Duodenal mucosa (tissue), 2 donors: ENCODE results near the gene KCTD10.
A peak's percentile ranks its signal among the peaks of the same experiment; 100 is the strongest.

ENCODE experiments used
- H3K27ac ChIP-seq: one replicate; pipeline ENCODE4 v1.7.0; 2013; ENCODE audit warnings: low read depth, low read length
- H3K27me3 ChIP-seq, 2 donors: one replicate each; pipeline ENCODE4 v1.7.0; 2013; ENCODE audit warnings: low read length in 2 of 2, control low read depth in 1 of 2; ENCODE audit not compliant: insufficient read depth in 2 of 2, control insufficient read depth in 1 of 2
- H3K36me3 ChIP-seq, 2 donors: one replicate each; pipeline ENCODE4 v1.7.0; 2013; ENCODE audit warnings: low read length in 2 of 2, control low read depth in 1 of 2; ENCODE audit not compliant: insufficient read depth in 2 of 2, control insufficient read depth in 1 of 2
- H3K4me1 ChIP-seq, 2 donors: one replicate each; pipeline ENCODE4 v1.7.0; 2013; ENCODE audit warnings: low read length in 2 of 2, control low read depth in 1 of 2; ENCODE audit not compliant: insufficient read depth in 2 of 2, control insufficient read depth in 1 of 2
- H3K4me3 ChIP-seq, 2 donors: one replicate each; pipeline ENCODE4 v1.7.0; 2013; ENCODE audit warnings: low read length in 2 of 2, low read depth in 1 of 2
- H3K9ac ChIP-seq, 2 donors: one replicate each; pipeline ENCODE4 v1.7.0; 2013; ENCODE audit warnings: low read length in 2 of 2, low read depth in 1 of 2
- H3K9me3 ChIP-seq, 2 donors: one replicate each; pipeline ENCODE4 v1.7.0; 2013; ENCODE audit warnings: low read length in 2 of 2, control low read depth in 1 of 2; ENCODE audit not compliant: control insufficient read depth in 1 of 2

The KCTD10 gene

DNA sequence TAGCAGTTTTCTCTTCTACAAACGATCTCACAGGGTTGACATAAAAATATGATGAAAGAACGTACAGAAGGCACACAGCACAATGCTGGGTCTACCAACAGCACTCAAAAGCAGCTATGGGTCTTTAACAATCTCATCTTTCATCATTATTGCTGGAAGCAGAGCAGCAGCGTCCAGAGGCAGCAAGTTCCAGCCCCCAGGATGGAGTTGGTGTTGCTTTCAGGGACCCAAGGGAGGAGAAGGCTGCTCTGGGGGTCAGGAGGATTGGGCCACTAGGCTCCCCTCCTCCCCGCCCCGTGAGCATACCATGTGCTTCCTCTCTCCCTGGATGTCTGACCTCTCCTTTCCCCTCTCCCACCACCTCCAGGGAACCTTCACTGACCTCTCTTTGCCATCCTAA lies 13.3 kb downstream of the KCTD10 start:
- peaks cover 39 to 45% of the 10 kb centered on the region in 2 donors for H3K4me1 ChIP-seq
- no peak overlapping the region for H3K4me3 ChIP-seq
- no peaks in the 10 kb centered on the region for H3K9me3 ChIP-seq
- no peaks in the 10 kb centered on the region for H3K27me3 ChIP-seq
- peak overlapping the region; percentile 22 to 66 for H3K9ac ChIP-seq
- H3K27ac ChIP-seq, result peak overlapping the region; percentile 91
- peaks cover 7 to 42% of the 10 kb centered on the region in 2 donors for H3K36me3 ChIP-seq

DNA sequence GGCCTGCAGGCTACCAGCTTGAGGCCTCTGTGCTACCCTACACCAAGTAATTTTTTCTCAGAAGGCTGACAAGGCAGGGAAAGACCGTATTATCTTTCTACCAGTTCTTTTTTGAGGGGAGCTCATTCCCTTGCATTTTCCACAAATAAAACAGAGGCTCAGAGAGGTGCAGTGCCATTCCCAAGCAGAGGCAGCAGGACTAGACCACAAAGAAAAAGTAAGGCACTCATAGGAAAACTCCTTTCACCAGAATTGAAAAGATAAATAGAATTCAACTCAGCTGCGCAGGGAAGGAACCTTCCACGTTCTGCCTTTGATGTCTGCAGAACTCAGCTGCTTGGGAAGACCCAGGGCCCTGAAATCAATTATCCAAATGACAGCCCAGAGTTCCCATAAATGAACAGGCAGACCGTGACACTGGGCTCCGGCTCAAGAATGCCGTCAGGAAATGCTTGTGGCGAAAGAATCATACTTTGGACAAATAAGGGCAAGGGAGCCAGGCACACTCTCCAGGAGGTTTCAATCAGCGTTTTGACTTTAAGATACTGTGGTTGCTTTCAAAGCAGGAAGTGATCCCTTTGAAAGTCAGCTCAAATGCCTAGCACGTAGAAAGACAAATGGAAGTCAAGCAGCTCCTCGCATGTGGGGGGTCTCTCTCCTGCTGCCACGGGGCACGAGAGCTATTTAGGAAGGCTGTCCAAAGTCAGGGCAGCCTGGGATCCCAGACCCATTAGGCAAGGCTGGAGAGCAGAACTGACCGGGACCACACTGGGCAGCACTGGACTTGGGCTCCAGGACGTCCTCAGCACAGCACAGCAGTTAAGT lies 14.0 kb downstream of the KCTD10 start:
- Histone ChIP-seq H3K27me3 (no peaks in the 10 kb centered on the region), H3K9ac (peak overlapping the region; percentile 22 to 66), H3K4me3 (no peak overlapping the region), H3K9me3 (no peaks in the 10 kb centered on the region), H3K4me1 (peaks cover 39 to 45% of the 10 kb centered on the region in 2 donors), H3K36me3 (peaks cover 4 to 37% of the 10 kb centered on the region in 2 donors), H3K27ac (peak overlapping the region; percentile 91)

DNA sequence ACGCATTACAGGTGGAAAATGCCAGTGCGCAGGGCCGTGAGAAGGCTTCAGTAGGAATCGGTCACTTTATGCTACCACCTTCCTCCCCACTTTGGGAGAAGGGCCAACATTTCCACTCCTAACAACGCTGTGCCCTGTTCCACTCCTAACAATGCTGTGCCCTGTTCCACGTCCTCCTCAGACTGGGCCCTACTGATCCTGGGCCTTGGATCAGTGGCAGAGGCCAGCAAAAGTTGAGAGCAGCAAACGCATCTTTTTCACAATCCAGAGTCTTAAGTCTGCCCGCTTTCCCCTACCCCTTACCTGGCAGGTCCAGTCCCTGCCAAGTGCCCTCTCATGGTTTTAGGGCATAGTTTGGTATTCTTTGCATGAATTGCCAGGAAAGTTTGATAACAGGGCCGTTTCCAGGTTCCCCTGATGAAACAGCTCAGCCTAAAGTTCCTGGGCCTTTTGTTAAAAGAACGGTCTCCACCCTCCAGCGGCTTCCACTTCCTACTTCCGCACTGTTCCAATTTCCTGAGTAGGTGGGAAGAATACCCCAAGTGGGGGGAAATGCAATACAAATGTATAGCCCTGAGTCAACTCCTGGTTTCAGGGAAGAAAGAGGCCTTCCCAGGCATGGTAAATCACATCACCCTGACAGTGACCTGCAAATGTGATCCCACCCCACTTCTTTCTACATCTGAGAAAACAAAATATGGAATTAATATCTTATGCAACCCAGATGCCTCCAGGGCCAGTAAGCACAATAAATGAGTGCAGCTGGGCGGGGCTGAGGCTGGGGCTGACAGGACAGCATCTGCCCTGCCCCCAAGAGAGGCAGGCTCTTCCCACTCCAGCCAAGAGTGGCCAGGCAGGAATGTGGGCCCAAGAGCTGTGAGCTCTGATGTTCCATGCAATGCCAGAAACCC lies 15.0 kb downstream of the KCTD10 start:
- peaks cover 39 to 45% of the 10 kb centered on the region in 2 donors for H3K4me1 ChIP-seq
- no peaks in the 10 kb centered on the region for H3K27me3 ChIP-seq
- H3K27ac ChIP-seq, result peak overlapping the region; percentile 95
- peaks cover 10 to 37% of the 10 kb centered on the region in 2 donors for H3K36me3 ChIP-seq
- H3K9me3 ChIP-seq, result no peaks in the 10 kb centered on the region
- H3K9ac ChIP-seq, result peak overlapping the region; percentile 12 to 39
- H3K4me3 ChIP-seq, result no peak overlapping the region

DNA sequence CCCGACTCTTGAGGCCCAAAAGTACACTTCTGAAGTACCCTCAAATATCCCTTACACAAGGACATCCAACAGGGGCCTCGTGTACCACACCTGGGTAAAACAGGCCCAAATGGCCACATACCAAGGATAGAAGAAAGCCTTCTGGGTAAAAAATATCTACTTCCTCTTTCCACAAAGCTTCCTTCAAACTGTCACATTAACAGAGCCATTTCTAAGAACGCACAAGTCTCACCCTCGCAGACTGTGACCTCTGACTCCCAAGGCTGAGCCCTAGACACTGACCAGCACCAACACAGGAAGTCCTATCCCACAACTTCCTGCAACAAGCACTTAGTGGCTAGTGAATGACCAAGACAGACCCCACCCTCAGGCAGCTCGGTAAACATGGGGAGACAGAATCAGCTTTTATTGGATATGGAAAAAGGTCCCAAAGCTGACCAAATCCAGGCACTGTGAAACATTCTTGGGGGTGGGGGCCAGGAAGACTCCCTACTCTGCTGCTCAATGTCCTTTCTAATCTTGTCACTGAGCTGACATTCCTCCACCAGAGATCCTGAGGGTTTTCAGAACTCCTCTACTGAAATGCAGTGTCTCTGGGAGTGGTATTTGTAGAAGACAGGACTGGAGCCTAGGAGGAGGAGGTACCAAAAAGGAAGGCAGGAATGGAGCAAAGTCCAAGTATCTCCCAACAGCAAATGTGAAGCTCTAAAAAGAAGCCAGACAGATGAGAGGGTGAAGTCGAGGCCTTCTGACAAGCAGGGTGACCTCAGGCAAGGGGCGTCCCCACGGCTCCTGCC lies 15.9 kb downstream of the KCTD10 start:
- Histone ChIP-seq H3K9me3 (no peaks in the 10 kb centered on the region), H3K27me3 (no peaks in the 10 kb centered on the region), H3K9ac (peak overlapping the region in 1 of 2 donors; percentile 39), H3K36me3 (peaks cover 18 to 37% of the 10 kb centered on the region in 2 donors), H3K4me1 (peaks cover 33 to 40% of the 10 kb centered on the region in 2 donors), H3K4me3 (no peak overlapping the region), H3K27ac (peak overlapping the region; percentile 95)

DNA sequence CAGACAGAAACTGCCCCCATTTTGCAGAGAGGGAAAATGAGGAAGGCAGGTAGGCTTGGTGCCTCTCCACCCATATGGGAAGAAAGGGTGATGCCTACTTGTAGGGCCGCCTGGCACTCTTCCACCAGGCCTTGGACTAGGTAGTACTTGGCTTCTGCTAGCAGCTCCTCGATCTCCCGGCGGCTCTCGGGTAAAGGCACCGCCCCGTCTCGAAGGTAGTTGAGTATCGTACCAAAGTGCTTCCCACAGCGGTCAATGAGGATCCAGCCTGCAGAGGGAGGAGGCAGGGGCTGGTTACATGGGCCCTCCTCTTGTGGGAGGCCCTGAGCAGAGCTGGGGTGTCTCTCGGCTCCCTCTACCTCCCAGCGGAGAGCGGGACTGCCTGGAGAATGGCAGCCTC lies 16.6 kb downstream of the KCTD10 start:
- peak overlapping the region; percentile 95 for H3K27ac ChIP-seq
- H3K4me1 ChIP-seq, result peaks cover 33 to 34% of the 10 kb centered on the region in 2 donors
- H3K9me3 ChIP-seq, result no peaks in the 10 kb centered on the region
- no peaks in the 10 kb centered on the region for H3K27me3 ChIP-seq
- no peak overlapping the region for H3K4me3 ChIP-seq
- peaks cover 25 to 37% of the 10 kb centered on the region in 2 donors for H3K36me3 ChIP-seq
- no peak overlapping the region for H3K9ac ChIP-seq

DNA sequence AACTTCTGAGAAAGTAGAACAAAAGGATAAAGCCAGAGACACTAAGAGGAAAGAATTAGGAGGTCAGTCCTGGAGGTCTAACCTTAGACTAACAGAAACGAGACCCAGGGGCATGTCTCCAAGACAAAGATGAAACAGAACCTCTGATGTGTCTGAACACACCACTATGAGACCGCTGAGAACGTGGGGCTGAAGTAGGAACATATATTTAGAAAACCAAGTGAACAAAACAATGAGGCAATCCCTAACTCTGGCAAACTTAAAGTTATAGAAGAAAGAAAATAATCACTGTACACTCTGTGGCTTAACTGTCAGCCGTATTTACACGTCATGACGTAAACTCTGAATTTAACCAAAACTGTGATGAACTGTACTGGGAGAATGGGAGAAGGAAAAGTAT lies 17.9 kb downstream of the KCTD10 start:
- H3K4me1 ChIP-seq, result peaks cover 32 to 33% of the 10 kb centered on the region in 2 donors
- peaks cover 31 to 45% of the 10 kb centered on the region in 2 donors for H3K36me3 ChIP-seq
- H3K9ac ChIP-seq, result no peak overlapping the region
- H3K27ac ChIP-seq, result peak overlapping the region; percentile 39
- H3K27me3 ChIP-seq, result no peaks in the 10 kb centered on the region
- H3K9me3 ChIP-seq, result no peaks in the 10 kb centered on the region
- no peak overlapping the region for H3K4me3 ChIP-seq

DNA sequence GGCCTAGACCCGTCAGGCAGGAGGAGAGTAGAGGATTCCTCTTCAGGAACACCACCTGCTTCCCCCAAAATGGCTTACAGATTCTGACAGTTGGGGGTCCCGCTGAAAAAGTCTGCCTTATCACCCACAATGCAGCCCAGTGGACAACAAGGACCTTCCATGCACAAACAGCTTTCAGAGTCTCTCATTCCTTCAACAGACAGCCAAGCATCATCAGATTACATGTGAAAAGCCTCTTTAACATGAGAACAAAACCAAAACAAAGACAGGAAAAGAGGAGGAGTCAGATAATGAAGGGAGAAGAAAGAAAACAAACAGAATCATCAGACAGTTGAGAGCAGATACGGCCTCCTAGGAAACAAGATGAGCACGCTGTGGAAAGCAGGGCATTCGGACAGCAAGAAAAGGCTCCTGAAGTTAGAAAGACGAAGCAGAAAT lies 18.3 kb downstream of the KCTD10 start:
- no peaks in the 10 kb centered on the region for H3K9me3 ChIP-seq
- H3K27me3 ChIP-seq, result no peaks in the 10 kb centered on the region
- peaks cover 36 to 49% of the 10 kb centered on the region in 2 donors for H3K36me3 ChIP-seq
- no peak overlapping the region for H3K9ac ChIP-seq
- H3K4me1 ChIP-seq, result peaks cover 28 to 29% of the 10 kb centered on the region in 2 donors
- no peak overlapping the region for H3K4me3 ChIP-seq
- H3K27ac ChIP-seq, result peak overlapping the region; percentile 69

DNA sequence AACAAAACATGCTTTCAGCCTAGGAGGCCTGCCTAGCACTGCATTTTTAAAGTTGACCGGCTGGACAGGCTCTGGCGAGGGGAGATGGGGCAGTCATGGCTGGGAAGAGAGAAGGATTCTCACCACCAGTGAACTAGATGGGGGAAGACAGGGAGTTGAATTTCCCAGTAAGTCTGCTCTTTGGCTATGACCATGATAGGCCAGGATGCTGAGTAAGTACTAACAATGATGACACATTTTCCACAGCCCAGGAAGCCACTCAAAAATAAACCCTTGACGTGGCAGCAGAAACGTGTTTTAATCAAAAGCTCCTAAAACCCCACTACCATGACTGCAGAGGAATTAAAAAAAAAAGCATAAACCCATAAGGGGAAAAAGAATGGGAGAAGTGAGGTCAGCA lies 19.0 kb downstream of the KCTD10 start:
- Histone ChIP-seq H3K27ac (peak overlapping the region; percentile 69), H3K9ac (no peak overlapping the region), H3K9me3 (no peaks in the 10 kb centered on the region), H3K4me3 (no peak overlapping the region), H3K4me1 (peaks cover 21 to 24% of the 10 kb centered on the region in 2 donors), H3K27me3 (no peaks in the 10 kb centered on the region), H3K36me3 (peaks cover 42 to 56% of the 10 kb centered on the region in 2 donors)

DNA sequence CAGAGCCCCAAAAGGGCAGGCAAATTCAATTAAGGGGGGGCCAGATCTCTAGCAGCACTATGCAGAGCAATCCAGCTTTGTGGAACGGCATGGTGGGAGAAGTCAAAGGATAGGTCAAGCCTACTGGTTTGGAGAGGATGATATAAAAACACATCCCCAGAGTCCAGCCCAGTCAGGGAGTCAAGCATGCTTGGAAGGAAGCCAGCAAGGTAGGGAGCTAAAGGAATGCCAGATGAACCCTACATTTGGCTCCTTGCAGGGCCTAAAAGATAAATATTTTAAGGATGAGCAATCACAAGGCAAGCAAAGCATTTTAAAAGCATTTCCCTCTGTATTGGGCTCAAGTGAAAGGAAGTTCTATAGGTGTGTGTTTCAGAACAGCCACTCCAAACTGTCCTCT lies 21.4 kb downstream of the KCTD10 start:
- H3K9me3 ChIP-seq, result no peaks in the 10 kb centered on the region
- peaks cover under 1 to 5% of the 10 kb centered on the region in 2 donors for H3K4me1 ChIP-seq
- H3K4me3 ChIP-seq, result no peak overlapping the region
- peaks cover 51 to 78% of the 10 kb centered on the region in 2 donors for H3K36me3 ChIP-seq
- no peak overlapping the region for H3K9ac ChIP-seq
- H3K27ac ChIP-seq, result no peak overlapping the region
- no peaks in the 10 kb centered on the region for H3K27me3 ChIP-seq
